AG04449 (cell line): ENCODE measurements around the gene CITED4.
A peak's percentile ranks its signal among the peaks of the same experiment; 100 is the strongest.

Experiments
- CTCF ChIA-PET: fragments of 350-600 bp; formaldehyde crosslinking; extraction: SDS; loops from one replicate; lab custom pipeline; 2021; ENCODE audit warnings: antibody characterized with exemption; lab: Yijun Ruan, JAX
- POLR2A ChIA-PET: fragments of 400-600, 350-600 bp; formaldehyde crosslinking; extraction: SDS; loops from one replicate; lab custom pipeline; 2020; ENCODE audit warnings: antibody characterized with exemption, inconsistent platforms; lab: Yijun Ruan, JAX
- DNase-seq: peaks from one replicate; pipeline ENCODE4 v3.0.0-alpha.2; 2010; ENCODE audit warnings: low read depth, low spot score
- H3K4me3 ChIP-seq: 2 replicates; pipeline ENCODE4 v1.5.1; 2011; ENCODE audit warnings: low read depth, mild to moderate bottlenecking, control low read depth, low read length
- TF ChIP-seq, protein P1 (sequence below): IDR thresholded peaks from one replicate; pipeline ENCODE4 v1.5.1; 2011; ENCODE audit warnings: mild to moderate bottlenecking, moderate library complexity, low read length, control low read depth, inconsistent platforms; ENCODE audit not compliant: insufficient read depth; ENCODE audit errors: missing control alignments

CITED4 gene

DNA sequence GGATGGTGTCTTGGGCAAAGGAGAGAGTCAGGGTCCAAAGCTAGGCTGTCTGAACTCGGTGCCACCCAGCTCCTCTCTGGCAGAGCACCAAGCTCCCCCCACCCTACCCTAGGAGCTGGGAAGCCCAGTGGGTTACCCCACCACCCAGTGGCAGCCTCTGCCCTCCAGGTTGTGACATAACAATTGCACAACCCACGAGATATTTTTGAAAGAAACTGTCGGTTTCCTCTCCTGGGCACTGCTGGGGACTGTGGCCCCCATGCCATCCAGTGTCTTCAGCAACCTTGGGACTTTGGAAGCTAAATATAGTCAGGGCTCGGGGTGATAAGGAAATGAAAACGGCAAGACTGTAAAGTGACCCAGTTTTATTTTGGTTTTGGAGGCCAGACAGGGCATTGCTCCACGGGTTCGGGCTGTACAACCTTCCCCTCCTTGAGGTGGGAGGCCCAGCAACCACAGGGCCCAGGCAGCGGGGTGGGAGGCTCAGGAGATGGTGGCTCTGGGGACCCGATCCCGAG lies 1.4 kb downstream of the CITED4 start:
- CTCF ChIA-PET, result interaction anchor here (1.1 to 31.0 kb wide), 5 partner anchors 7 to 86 kb away, joined by 4 to 987 read pairs (median 15); no protein-coding TSS in a partner anchor
- POLR2A ChIA-PET, result interaction anchor here (1.1 kb wide), 1 partner anchor 88 kb away, joined by 4 read pairs; no protein-coding TSS in a partner anchor
- TF ChIP-seq, protein P1, sequence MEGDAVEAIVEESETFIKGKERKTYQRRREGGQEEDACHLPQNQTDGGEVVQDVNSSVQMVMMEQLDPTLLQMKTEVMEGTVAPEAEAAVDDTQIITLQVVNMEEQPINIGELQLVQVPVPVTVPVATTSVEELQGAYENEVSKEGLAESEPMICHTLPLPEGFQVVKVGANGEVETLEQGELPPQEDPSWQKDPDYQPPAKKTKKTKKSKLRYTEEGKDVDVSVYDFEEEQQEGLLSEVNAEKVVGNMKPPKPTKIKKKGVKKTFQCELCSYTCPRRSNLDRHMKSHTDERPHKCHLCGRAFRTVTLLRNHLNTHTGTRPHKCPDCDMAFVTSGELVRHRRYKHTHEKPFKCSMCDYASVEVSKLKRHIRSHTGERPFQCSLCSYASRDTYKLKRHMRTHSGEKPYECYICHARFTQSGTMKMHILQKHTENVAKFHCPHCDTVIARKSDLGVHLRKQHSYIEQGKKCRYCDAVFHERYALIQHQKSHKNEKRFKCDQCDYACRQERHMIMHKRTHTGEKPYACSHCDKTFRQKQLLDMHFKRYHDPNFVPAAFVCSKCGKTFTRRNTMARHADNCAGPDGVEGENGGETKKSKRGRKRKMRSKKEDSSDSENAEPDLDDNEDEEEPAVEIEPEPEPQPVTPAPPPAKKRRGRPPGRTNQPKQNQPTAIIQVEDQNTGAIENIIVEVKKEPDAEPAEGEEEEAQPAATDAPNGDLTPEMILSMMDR, result no peak
- DNase-seq, result no peak
- peak overlapping the region; percentile 66 for H3K4me3 ChIP-seq

DNA sequence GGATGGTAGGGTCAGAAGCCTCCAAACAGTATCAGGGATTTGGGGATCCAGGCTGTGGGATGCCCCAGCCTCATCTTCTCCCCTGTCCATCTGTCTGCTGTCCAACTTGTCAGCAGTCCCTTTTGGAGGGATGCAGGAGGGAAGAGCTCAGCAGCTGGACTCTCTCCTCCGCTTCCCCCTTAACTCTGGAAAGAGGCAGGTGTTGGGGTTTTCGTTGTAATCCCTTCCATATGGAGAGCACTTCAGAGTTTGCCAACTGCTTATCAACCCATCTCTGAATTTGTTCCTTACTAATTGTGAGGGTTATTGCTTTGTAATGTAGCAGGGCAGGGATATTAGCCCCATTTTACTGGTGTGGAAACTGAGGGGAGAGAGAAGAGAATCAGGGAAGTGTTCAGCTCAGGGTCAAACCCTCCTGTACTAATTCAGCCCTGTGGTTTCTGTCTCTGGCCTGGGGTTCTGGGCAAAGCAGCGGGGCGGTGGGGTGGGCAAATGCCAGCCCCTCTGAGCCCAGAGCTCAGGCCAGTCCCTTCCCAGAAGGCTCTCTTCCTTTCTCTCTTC lies 3.2 kb downstream of the CITED4 start:
- POLR2A ChIA-PET, result no interaction called here
- TF ChIP-seq, protein P1, result no peak
- DNase-seq, result no peak
- CTCF ChIA-PET, result interaction anchor here (1.5 to 31.0 kb wide), 3 partner anchors 10 to 145 kb away, joined by 3 to 987 read pairs (median 67); no protein-coding TSS in a partner anchor
- H3K4me3 ChIP-seq, result no peak overlapping the region

DNA sequence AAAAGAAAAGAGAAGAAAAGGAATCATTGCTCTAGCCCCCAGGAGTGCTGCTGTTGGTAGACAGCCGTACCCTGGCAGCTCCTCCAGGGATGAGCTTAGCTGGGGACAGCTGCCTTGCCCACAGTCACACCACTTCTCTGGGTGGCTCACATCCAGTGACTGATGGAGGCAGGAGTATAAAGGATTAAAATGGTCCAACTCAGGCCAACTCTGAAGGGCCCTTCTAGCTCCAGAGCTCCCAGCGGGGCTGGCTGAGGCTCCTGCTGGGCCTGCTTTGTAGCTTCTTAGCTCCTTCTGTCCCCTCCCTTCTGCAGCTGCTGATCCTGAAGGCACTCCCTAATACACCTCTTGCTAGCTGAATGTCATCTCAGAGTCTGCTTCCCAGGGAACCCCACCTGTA lies 4.4 kb downstream of the CITED4 start:
- POLR2A ChIA-PET, result no interaction called here
- CTCF ChIA-PET, result interaction anchor here (0.7 to 31.0 kb wide), 3 partner anchors 9 to 89 kb away, joined by 3 to 987 read pairs (median 67); no protein-coding TSS in a partner anchor
- no peak overlapping the region for H3K4me3 ChIP-seq
- TF ChIP-seq, protein P1, result no peak
- no peak for DNase-seq

DNA sequence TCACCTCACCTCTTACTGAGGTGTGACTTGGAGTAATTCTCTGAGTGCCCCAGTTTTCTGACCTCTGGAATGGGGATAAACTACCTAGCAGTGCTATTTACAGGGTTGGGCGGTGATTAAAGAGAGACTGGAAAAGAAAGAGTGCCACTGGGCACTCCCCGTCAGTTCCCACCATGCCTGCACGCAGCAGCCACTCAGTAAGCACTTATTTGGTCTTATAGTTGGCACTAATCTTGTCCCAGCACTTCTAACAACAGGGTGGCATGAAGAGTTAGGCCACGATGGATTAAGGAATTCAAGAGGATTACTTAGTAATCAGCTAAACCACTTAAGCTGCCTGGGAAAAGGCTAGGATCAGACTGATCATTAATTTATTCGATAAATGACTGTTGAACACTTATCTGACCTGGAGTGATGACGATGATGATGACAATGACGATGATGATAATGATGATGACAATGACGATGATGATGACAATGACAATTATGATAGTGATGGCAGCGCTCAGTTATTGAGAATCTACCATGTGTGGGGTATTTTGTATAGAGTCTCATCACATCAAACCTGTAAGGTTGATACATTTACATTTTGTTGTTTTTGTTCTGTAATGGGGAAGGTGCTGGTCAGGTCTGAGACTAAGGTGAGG lies 5.4 kb downstream of the CITED4 start:
- POLR2A ChIA-PET, result no interaction called here

DNA sequence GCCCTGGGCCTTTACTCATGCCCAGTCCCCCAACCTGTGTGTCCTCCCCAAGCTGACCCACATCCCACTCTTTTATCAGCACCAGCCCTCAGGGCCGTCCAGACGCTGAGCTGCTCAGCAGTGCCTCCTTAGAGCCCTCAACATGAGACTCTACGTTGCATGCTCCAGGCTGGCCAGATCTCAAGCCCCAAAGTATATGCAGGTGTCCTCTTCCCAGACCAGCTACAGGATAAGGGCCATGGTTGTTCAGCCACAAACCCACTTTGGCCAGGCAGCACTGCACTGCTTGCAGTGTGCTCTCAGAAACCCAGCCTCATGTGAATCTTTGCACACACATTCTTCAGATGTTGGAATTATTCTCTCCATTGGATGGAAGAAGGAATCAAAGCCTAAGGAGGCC lies 6.0 kb downstream of the CITED4 start:
- POLR2A ChIA-PET, result no interaction called here
- no peak overlapping the region for H3K4me3 ChIP-seq
- TF ChIP-seq, protein P1, result no peak
- CTCF ChIA-PET, result interaction anchor here (6.6 to 31.0 kb wide), 2 partner anchors 7 to 91 kb away, joined by 67 to 987 read pairs; no protein-coding TSS in a partner anchor
- no peak for DNase-seq

More for the DNA sequence above, 5.4 kb downstream of the CITED4 start:
- TF ChIP-seq, protein P1, result no peak
- H3K4me3 ChIP-seq, result no peak overlapping the region
- DNase-seq, result no peak
- CTCF ChIA-PET, result interaction anchor here (6.6 to 31.0 kb wide), 2 partner anchors 8 to 90 kb away, joined by 67 to 987 read pairs; no protein-coding TSS in a partner anchor

DNA sequence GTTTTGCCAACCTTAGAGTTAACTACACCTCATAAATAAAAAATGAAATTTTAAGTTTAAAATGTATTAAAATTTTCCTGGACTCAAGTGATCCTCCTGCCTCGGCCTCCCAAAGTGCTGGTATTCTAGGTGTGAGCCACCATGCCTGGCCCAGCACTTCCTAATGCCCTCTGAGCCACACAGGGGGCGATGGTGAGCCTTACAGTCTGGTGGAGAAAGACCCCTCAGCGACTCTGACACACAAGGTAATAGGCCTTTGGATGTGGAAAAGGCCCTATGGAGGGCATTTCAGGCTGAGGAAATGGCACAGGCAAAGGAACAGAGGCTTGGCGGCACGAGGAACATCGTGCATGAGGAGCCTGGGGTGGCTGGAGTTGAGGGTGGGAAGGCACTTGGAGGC lies 6.7 kb downstream of the CITED4 start:
- POLR2A ChIA-PET, result no interaction called here
- no peak overlapping the region for H3K4me3 ChIP-seq
- CTCF ChIA-PET, result interaction anchor here (31.0 kb wide), 1 partner anchor 91 kb away, joined by 987 read pairs; no protein-coding TSS in a partner anchor
- TF ChIP-seq, protein P1, result no peak
- no peak for DNase-seq
